Progenitor cell of endocrine pancreas (in vitro differentiated cells): ENCODE results near the gene MRTFA. TPM values are rescaled to one million over a fixed set of nuclear protein-coding genes. Genes with fewer than 3 reads are reported as not detected.
A peak's percentile ranks its signal among the peaks of the same experiment; 100 is the strongest.

Source experiments
- DNase-seq: peaks from one replicate; pipeline ENCODE4 v3.0.0; 2021; ENCODE audit warnings: low spot score; ENCODE audit not compliant: unreplicated experiment
- H3K27ac Mint-ChIP-seq: 2 replicates; pipeline ENCODE4 v1.8.0; 2021; ENCODE audit warnings: mild to moderate bottlenecking, moderate library complexity, mixed read lengths
- H3K27me3 Mint-ChIP-seq: 2 replicates; pipeline ENCODE4 v1.8.0; 2021; ENCODE audit warnings: mixed read lengths
- H3K36me3 Mint-ChIP-seq: 2 replicates; pipeline ENCODE4 v1.8.0; 2022; ENCODE audit warnings: mixed read lengths; ENCODE audit not compliant: insufficient read depth
- H3K4me1 Mint-ChIP-seq: 2 replicates; pipeline ENCODE4 v1.8.0; 2021; ENCODE audit warnings: low read depth, mixed read lengths
- H3K4me3 Mint-ChIP-seq: 2 replicates; pipeline ENCODE4 v1.8.0; 2021; ENCODE audit warnings: low read depth, mild to moderate bottlenecking, moderate library complexity, mixed read lengths
- H3K9me3 Mint-ChIP-seq: 2 replicates; pipeline ENCODE4 v1.8.0; 2021; ENCODE audit warnings: low read depth, mixed read lengths
- CTCF ChIP-seq: fragments of 200-600 bp; sonication (generic); IDR thresholded peaks from one replicate; pipeline ENCODE4 v1.5.0; 2021; ENCODE audit warnings: antibody characterized with exemption, mild to moderate bottlenecking; ENCODE audit not compliant: unreplicated experiment
- total RNA-seq: library from RNA; stranded (reverse); gene quantifications from 2 replicates; pipeline ENCODE4 v1.2.1, GENCODE V29; 2021

The MRTFA gene
- total RNA-seq, 1 donor from 2014 or later = 61.9 TPM

- no peak for TF ChIP-seq CTCF
- no peak for DNase-seq
- peaks cover 4% of the 10 kb centered on the region for H3K36me3 Mint-ChIP-seq
- no peaks in the 10 kb centered on the region for H3K27me3 Mint-ChIP-seq
- no peak overlapping the region for H3K27ac Mint-ChIP-seq
- no peaks in the 10 kb centered on the region for H3K9me3 Mint-ChIP-seq
- H3K4me1 Mint-ChIP-seq = peaks cover 16% of the 10 kb centered on the region
- no peak overlapping the region for H3K4me3 Mint-ChIP-seq
These were observed 154.1 kb downstream of the MRTFA start for GRCh38 chr22:40482391-40482790.

- H3K4me3 Mint-ChIP-seq = no peak overlapping the region
- no peak overlapping the region for H3K27ac Mint-ChIP-seq
- H3K27me3 Mint-ChIP-seq = no peaks in the 10 kb centered on the region
- H3K9me3 Mint-ChIP-seq = no peaks in the 10 kb centered on the region
- no peak for DNase-seq
- H3K36me3 Mint-ChIP-seq = peaks cover 4% of the 10 kb centered on the region
- peaks cover 16% of the 10 kb centered on the region for H3K4me1 Mint-ChIP-seq
- TF ChIP-seq CTCF = no peak
These were observed 155.5 kb downstream of the MRTFA start for GRCh38 chr22:40480996-40481395.

- no peaks in the 10 kb centered on the region for H3K27me3 Mint-ChIP-seq
- peaks cover 16% of the 10 kb centered on the region for H3K4me1 Mint-ChIP-seq
- no peak overlapping the region for H3K4me3 Mint-ChIP-seq
- no peak for DNase-seq
- TF ChIP-seq CTCF = no peak
- H3K36me3 Mint-ChIP-seq = peaks cover 4% of the 10 kb centered on the region
- no peak overlapping the region for H3K27ac Mint-ChIP-seq
- H3K9me3 Mint-ChIP-seq = no peaks in the 10 kb centered on the region
These were observed 156.5 kb downstream of the MRTFA start for GRCh38 chr22:40479887-40480538.

DNA sequence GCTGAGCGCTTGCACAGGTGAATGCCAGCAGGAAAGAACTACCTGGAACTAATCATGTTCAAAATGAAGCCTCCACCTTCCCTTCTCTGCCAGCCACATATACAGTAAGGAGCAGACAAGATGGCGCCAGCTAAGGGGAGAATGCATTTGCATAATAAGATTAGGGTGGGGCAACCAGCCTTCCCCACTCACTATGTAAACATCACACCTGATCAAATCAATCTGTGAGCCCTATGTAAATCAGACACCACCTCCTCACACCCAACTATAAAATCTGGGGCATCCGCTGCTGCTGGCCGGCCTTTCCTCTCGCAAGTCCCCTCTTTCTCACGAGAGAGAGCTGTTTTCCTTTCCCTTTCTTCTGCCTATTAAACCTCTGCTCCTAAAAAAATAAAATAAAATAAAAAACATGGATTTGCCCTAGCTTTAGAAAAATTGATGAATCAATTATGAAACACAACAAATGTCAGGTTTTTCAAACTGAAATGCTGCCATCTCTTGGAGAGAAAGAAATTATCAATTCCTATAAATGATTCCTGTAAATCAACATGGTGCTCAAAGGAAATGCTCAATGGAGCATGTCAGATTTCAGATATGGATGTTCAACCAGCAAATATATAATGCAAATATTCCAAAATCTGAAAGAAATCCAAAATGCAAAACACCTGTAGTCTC lies 157.3 kb downstream of the MRTFA start:
- TF ChIP-seq CTCF = no peak
- H3K36me3 Mint-ChIP-seq = peaks cover 4% of the 10 kb centered on the region
- H3K9me3 Mint-ChIP-seq = no peaks in the 10 kb centered on the region
- no peak overlapping the region for H3K4me3 Mint-ChIP-seq
- no peak for DNase-seq
- peak overlapping the region; percentile 71 for H3K27ac Mint-ChIP-seq
- H3K27me3 Mint-ChIP-seq = no peaks in the 10 kb centered on the region
- peaks cover 16% of the 10 kb centered on the region for H3K4me1 Mint-ChIP-seq

- DNase-seq = no peak
- peaks cover 16% of the 10 kb centered on the region for H3K4me1 Mint-ChIP-seq
- H3K9me3 Mint-ChIP-seq = no peaks in the 10 kb centered on the region
- no peak for TF ChIP-seq CTCF
- peaks cover 4% of the 10 kb centered on the region for H3K36me3 Mint-ChIP-seq
- no peaks in the 10 kb centered on the region for H3K27me3 Mint-ChIP-seq
- no peak overlapping the region for H3K4me3 Mint-ChIP-seq
- peak overlapping the region; percentile 19 for H3K27ac Mint-ChIP-seq
These were observed 158.0 kb downstream of the MRTFA start for GRCh38 chr22:40478338-40479125.
